ENCODE measurements around the gene TTLL13.

The TTLL13 gene

GRCh38 chr15:90214553-90215196, 34.7 kb upstream of the TTLL13 start:
- no peak for DNase-seq

GRCh38 chr15:90217671-90218394, 31.5 kb upstream of the TTLL13 start:
- DNase-seq: no peak

DNA sequence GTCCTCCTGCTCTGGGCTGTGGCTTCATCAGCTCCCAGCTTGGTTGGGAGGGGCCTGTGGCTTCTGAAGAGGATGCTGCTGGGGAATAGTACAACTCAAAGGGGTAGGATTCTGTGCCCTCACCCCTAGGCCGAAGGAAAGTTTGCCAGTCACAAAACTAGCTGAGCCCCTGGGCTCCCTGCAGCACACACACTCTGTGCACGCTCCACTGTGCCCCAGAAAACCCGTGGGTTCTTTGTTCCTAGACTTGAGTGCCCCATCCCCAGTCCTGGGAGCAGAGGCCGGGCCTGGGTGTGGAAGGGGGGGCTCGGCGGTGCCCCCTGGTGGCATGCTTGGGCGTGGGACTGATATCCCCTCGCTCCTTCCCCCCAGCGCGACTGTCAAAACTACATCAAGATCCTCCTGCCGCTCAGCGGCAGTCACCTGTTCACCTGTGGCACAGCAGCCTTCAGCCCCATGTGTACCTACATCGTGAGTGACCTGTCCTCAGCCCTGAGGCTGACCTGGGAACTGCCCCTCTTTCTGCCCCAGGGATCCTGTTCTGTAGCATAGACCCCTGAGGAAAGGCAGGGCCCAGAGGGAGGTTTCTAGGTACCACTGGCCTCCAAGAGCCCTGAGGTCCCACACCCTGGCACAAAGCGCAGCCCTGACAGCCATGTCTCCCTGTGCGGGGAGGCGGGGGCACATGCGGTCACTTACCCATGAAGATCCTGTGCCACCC, 29.8 kb upstream of the TTLL13 start:
- peak in 4 of 5 donors; percentile 28 to 44 (median 39) for DNase-seq

DNA sequence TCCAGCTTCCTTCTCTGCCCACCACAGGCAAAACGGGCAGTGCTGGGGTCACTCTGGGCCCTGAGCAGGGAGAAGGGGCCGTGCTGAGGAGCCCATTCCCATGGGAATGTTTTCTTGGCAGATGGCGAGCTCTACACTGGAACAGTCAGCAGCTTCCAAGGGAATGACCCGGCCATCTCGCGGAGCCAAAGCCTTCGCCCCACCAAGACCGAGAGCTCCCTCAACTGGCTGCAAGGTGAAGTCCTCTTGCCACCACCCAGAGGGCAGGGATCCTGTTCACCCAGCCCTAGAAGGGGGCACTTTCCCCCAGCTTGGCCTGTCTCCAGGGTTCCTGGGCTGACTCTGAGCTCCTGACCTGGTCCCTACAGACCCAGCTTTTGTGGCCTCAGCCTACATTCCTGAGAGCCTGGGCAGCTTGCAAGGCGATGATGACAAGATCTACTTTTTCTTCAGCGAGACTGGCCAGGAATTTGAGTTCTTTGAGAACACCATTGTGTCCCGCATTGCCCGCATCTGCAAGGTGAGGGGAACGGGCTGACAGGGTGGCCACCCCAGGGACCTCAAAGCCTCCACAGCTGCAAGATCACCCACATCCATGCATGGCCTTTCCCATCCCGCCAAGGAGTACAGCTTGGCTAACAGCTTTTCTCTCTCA, 28.0 kb upstream of the TTLL13 start:
- DNase-seq: no peak

DNA sequence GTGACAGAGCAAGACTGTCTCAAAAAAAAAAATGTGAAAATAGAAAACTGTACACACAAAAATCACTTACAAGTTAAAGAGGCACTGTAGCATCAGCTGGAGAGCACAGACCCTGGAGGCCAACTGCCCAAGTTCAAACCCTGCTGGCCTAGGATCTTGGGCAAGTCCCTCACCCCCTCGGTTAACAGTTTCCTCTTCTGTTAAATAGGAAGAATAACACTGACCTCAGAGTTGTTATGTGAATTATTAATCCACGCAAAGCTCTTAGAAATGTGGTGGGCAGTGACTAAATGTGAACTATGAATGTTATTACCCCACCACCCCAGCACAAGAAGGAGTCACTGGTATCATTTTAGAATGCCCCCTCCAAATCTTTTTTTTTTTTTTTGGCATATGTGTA, 26.8 kb upstream of the TTLL13 start:
- DNase-seq: no peak

- DNase-seq: no peak
Observed at GRCh38 chr15:90223441-90224165, 25.8 kb upstream of the TTLL13 start.

GRCh38 chr15:90225047-90225446, 24.3 kb upstream of the TTLL13 start:
- DNase-seq: no peak

DNA sequence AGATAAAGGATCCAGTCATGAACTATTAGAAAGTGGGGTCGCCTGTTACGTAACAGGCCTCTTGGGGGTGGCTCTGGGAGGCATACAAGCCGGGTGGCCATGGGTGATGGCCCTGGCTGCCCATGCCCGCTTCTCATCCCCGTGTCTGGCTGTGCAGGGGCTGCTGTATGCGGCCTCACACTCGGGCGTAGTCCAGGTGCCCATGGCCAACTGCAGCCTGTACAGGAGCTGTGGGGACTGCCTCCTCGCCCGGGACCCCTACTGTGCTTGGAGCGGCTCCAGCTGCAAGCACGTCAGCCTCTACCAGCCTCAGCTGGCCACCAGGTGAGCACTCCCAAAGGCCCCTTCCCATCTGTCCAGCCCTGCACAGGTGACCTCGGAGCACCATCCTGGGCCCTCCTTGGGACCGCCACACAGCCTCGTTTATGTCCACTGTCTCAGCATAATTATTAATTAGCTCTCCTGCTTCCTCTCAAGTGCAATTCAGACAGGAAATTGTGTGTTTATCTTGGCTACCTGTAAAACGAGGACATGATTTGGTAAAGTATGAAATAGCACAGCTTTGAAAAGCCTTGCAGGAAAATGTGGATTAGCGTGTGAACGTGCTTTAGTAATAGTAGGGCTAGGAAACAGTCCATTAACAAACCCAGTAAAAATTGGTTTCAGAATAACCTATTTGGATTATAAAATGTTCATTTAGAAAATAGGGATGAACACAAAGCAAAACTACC, 23.7 kb upstream of the TTLL13 start:
- no peak for DNase-seq

DNA sequence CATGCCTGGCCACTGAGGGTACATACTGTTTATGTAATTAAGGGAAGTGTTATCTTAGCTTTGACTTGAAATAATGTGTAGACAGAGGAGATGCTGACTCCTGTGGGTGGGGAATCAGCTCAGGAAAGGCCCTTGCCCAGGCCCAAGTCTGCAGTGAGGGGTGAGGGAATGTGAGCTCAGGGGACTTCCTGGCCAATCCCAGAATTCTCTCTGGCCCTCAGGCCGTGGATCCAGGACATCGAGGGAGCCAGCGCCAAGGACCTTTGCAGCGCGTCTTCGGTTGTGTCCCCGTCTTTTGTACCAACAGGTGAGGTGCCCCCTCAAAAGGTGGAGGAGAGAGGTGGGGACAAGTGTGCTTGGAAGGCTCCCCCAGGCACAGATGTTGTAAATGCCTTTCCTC, 22.0 kb upstream of the TTLL13 start:
- DNase-seq: no peak

GRCh38 chr15:90227816-90228772, 21.3 kb upstream of the TTLL13 start:
- no peak for DNase-seq

DNA sequence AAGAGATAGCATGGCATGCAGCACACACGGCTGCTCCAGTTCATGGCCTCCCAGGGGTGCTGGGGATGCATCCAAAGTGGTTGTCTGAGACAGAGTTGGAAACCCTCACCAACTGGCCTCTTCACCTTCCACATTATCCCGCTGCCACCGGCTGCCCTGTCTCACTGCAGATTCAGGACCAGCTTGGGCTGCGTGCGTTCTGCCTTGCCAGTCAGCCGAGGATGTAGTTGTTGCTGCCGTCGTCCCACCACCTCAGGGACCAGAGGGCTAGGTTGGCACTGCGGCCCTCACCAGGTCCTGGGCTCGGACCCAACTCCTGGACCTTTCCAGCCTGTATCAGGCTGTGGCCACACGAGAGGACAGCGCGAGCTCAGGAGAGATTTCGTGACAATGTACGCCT, 20.4 kb upstream of the TTLL13 start:
- no peak for DNase-seq

- DNase-seq: no peak
Observed at GRCh38 chr15:90230071-90230494, 19.3 kb upstream of the TTLL13 start.

DNA sequence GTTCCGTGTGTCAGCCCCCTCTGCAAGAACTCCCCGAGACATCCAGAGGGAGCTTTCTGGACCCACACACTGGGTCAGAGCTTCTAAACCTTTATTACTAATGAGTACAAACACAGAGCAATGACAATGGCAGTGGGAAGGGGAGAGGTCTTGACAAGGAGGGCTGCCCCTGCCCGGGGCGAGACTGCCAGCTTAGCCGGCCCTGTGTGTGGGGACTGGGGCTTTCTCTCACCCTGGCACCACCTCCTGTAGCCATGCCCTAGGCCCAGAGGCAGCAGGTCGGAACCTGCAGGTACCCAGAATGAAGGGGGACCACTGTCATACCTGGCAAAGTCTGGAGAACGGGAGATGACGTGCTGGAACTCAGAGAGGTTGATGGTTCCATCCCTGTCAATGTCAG, 18.7 kb upstream of the TTLL13 start:
- no peak for DNase-seq

DNA sequence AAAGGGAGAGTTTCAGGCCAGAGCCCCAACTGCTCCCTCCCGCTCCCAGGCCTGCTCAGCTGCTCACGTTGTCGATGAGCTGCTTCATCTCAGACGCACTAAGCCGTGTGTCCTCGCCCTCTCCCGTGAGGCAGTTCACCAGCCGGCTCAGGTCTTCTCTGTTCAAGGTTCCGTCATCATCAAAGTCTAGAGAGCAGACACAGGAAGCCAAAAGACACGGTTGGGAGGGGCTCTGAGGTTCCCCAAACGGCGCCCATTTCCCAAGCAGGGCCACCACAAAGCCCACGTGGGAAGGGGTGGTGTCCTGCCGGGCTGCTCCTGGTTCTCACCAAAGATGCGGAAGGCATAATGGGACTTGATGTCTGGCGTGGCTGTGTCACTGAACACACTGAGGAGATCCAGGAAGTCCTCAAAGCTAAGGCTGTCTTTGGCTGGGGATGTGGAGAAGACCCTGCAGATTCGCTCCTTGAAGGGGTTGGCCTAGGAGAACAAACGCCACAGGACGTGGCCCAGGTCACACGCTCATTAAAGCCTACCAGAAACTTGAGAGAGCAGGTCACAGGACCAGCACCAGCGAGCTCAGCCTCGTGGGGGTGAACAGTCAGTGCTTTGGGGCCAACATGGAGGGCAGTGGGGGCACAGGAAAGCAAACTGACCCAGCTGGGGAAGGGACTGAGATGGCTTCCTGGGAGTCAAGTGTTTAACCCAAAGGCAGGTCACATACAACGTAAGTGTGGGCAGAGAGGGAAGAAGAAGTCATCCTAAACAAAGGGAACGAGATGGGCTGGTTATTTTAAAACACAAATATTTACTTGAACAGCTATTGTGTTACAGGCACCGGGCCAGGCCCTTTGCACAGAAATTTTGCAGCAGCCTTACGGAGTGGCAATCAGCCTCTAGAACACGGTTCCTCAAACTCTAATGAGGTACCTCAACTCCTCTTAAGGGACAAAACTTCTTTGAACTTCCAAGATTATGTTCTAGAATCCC, 18.0 kb upstream of the TTLL13 start:
- peak; percentile 72 to 84 (median 81) for DNase-seq

DNA sequence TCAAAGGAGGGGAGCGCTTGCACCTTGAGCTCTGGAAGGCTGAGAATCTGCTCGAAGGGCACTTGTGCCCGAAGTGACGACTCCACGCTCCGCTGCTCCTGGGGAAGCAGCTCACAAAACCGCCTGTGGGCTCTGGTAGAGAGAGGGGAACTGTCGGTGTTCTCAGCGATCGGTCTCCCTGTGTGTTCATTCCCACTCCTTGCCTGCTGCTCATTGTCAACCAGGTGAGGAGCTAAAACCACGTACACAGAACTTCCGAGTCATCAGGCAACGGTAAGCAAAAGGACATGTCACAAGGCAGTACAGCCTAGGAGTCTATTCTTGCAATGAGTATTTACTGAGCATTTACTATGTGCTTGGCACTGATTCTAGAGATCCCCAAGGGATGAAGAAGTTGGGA, 17.2 kb upstream of the TTLL13 start:
- DNase-seq: peak in 1 of 5 donors; percentile 8

- DNase-seq: no peak
Observed at GRCh38 chr15:90232941-90233386, 16.4 kb upstream of the TTLL13 start.

DNA sequence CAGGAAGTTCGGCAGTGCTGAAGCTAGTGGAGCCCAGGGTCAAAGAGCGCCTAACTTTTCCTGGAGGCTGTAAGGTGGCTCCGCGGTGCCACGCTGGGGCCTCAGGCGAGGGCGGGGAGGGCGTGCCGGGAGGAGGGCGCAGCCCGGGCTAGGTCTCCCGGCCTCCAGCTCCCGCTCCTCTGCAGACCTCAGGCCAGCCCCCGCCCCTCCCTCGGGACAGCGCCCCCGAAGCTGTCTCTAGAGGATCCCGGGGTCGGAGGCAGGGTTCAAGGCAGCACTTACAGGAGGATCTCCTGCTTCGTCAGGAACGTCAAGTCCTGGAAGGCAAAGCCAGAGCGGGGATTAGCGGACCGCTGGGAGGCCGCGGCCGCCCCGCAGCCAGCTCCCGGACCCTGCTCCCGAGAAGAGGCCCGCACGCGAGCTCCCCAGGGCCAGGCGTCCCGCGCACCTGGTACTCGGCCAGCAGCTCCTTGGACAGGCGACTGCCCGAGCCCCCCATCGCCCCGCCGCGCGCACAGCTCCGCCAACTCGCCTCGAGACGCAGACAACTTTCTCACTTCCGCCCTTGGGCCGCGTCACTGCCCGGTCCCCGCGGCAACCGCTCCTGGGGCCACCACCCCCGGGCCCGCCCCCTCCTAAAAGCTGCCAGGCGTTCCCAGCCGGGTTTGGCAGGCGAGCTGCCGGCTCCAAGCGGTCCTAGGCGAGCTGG, 15.8 kb upstream of the TTLL13 start, which contains the start of gene CIB1:
Gene CIB1 (minus strand): TSS at position 555 of the 709 bp plus-strand sequence. CDS start 56 bp downstream, at position 499.
- peak; percentile 40 to 98 (median 96) for DNase-seq
